ENCODE data around the gene CNOT9. TPM values are rescaled to one million over a fixed set of nuclear protein-coding genes. Genes with fewer than 3 reads are reported as not detected.

Gene CNOT9
- total RNA-seq, 2 donors from 2014 or later: 29.3 to 31.5 TPM

DNA sequence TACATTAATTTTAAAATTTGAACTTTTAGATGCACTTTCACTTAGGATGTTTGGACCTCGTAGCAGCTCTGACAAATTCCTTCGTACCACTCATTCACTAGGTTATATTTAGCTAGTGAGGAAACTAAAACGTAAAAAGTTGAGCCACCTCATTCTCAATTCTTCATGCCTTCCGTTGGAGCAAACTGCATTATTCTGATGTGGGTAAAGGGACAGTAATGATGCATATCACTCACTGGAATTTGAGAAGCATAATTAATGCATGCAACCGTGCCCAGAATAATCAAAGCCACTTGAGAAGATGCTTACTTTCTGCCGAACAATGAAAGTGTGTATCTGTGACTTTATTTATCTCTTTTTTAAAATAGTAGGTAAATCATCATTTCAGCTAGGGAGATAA is 2.2 kb downstream of the CNOT9 start:
- DNase-seq (ENCODE audit: low spot score): no peak
- intact Hi-C loops (cut with DNase I): no loop called here

DNA sequence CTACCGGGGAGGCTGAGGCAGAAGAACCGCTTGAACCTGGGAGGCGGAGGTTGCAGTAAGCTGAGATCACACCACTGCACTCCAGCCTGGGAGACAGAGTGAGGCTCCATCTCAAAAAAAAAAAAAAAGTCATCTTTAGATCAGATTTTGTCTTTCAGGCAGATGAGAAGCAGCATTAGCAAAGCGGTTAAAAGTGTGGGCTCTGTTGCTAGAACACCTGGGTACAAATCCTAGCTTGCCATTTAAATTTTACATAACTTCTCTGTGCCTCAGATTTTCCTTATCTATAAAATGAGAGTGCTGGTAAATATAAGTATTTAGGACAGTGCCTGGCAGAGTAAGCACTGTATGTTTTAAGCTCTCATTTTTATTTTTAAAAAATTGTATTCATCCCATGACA is 8.2 kb downstream of the CNOT9 start:
- DNase-seq (ENCODE audit: low spot score): no peak
- intact Hi-C loops (cut with DNase I): no loop called here

DNA sequence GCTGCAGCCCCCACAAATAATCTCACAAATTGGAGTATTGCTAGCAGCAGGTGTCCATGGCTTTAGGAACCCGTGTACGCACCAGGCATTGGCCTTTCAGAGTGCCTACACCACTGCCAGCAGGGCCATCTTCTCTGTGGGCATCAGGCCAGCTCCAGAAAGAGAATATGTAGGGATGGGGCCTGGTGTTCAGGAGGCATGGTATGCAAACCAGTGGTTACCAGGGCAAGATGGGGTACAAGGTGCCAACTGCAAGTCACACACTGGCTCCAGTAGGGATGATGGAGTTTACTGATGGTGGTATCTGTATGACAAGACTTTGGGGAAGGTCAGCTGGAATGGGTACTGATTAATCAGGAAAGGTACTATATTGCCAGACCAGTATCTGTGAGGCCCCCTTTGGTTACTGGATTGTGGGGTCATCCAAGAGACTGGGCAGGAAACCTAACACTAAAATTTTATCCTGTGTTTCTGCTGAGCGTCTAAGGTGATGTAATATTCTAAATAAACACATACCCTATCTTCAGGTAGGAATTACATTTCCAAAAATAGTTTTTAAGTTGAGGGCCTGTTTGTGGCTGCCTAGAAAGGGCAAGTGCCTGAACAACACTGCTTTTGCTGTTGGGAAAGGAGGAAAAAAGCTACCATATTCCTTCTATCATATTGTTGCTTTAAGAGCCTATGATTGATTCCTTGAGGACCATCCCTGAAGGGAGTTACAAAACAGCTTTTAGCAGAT is 9.0 kb downstream of the CNOT9 start:
- no peak for DNase-seq (ENCODE audit: low spot score)
- intact Hi-C loops (cut with DNase I): no loop called here

DNA sequence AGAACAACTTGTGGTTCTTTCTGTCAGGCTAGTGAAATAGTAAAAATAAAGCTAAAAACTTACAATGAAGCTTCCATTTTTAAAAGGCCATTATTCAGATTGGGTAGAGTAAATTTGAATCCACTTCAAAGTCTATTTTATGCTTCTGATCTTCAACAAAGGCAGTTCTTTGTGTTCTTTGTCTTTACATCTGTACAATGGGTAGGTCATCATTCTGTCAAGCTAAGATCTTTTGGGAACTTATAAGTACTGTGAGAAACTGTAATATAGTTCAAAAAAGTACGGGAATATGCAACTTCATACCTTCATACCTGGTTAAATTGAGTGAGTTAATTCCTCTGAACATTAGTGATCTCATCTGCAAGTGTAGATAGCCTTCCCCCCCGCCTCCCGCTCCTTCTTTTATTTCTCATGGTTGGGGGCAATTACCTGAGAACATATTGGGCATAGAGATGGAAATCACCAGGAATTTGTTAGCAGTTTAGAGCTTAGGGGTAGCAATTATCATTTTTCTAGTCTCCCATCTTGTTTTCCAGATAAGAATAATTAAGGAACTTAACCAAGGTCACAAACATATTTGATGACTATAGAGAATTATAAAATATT is 9.7 kb downstream of the CNOT9 start:
- intact Hi-C loops (cut with DNase I): no loop called here
- no peak for DNase-seq (ENCODE audit: low spot score)

DNA sequence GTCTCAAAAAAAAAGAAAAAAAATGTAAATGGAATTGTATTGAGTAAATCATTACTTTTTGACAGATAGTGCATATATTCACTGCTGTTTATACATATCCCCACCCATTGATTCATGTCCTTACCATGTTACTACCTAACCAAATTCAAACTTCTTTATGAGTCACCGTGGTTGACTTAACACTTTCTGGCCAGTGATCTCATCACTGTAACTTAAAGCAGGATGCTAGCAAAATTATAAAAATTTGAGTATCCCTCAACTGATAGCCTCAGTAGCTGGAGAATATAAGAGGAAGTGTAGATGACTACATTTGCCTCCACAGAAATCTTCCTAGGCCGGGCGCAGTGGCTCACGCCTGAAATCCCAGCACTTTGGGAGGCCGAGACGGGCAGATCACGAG is 13.4 kb downstream of the CNOT9 start:
- intact Hi-C loops (cut with DNase I): no loop called here

DNA sequence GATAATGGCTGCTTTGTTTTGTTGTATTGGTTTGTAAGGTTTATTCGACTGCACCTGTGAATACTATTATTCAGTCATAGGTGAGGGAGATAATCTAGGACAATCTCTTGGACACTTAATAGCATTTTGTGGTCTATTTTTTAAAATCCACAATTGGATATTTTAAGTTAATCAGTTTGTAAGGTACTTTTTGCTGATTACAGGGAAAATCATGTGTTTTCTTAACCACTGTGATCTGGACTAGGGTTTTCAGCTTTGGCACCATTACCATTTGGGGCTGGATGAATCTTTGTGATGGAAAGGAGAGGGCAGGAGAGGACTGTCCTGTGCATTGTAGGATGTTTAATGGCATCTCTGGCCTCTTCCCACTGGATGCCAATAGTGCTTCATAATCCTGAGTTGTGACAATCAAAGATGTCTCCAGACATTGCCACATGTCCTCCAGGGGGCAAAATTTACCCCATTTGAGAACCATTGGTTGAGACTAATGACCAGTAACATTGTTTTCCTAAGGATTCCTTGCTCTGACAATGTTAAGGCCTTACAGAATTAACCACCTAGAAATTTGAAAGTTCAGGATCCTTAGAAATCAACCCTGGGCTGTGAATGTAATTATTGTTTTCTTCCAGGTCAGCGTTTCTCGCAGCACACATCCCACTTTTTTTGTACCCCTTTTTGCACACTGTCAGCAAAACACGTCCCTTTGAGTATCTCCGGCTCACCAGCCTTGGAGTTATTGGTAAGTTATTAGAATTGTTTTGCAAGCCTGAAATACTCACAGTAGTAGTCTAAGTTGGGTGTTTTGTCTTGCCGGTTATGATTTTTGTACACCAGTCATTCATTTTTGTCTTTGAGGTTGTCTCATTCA is 15.6 kb downstream of the CNOT9 start:
- no peak for DNase-seq (ENCODE audit: low spot score)
- intact Hi-C loops (cut with DNase I): no loop called here

More for the DNA sequence above, 13.4 kb downstream of the CNOT9 start:
- no peak for DNase-seq (ENCODE audit: low spot score)

DNA sequence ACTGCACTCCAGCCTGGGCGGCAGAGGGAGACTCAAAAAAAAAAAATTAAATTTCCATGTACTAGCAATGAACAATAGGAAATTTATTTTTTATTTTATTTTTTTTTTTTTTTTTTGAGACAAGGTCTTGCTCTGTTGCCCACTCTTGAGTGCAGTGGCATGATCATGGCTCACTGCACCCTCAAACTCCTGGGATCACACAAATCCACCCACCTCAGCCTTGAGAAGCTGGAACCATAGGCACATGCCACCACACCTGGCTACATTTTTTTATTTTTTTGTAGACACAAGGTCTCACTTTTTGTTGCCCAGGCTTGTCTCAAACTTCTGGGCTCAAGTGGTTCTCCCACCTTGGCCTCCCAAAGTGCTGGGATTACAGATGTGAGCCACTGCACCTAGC is 16.9 kb downstream of the CNOT9 start:
- intact Hi-C loops (cut with DNase I): no loop called here
- DNase-seq (ENCODE audit: low spot score): no peak

DNA sequence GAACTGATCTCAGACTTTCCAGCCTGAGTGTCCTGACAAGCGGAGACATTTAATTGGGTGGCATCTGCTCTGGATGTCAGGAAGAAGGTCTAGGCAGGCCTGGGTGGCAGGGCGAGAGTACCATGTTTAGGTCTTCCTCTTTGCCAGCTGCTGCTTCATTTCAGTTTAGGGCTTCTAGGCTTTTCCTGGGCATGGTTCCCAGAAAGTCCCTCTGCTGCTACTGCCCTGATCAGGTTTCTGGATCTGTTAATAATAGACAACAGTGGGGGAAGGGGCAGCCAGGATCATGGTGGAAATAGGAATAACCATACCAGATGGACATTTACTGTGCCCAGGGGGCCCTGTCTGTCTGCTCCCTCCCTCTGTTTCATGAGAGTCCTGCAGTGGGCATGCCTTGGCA is 36.8 kb downstream of the CNOT9 start:
- no peak for DNase-seq (ENCODE audit: low spot score)
- intact Hi-C loops (cut with DNase I): no loop called here

DNA sequence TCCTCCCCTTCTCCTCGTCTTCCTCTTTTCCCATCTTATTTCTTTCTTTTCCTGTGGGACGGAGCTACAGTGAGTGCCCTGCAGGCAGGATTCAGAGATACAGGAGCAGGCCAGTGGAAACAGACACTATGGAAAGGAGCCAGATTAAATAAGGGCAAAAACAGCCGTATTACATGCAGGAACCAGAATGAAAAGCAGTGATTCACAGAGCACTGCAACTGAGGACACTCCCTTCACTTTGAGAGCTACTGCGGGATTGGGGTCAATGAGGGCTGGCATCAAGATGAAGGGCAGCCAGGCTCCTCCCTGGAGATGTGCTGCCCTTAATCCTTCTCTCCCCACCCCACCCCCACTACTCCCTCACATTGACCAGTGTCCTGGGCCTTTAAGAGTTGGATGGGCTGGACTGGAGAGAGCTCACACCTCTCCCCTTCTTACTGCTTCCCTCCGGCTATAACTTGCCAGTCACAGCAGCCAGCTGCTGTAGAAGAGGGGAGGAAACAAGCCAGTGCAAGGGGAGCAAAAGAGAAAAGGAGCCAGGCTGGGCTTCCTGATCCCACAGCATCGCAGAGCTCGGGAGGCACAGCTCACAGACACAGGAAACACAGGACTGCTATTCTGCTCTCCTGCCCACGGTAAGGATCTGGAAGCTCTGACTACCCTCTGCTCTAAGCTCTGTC is 38.9 kb downstream of the CNOT9 start, which contains the start of gene PLCD4:
PLCD4 (plus strand) TSS at position 464 of the 680 bp plus-strand sequence. CDS start 7,841 bp downstream, outside the sequence.
- intact Hi-C loops (cut with DNase I): no loop called here
- DNase-seq (ENCODE audit: low spot score): no peak

DNA sequence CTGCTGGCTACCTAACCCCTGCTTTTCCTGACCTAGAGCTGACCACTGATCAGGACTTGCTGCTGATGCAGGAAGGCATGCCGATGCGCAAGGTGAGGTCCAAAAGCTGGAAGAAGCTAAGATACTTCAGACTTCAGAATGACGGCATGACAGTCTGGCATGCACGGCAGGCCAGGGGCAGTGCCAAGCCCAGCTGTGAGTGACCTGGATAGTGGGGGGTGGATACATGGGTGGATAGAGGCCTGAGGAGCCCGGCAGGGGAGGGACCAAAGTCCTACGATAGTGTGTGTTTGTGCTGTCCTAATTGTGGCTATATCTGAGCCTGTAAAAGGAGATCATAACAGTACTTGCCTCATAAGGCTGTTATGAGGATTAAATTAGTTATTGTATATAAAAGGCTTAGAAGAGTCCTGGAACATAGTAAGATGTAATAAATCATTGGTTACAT is 47.3 kb downstream of the CNOT9 start:
- intact Hi-C loops (cut with DNase I): no loop called here
- DNase-seq (ENCODE audit: low spot score): peak; percentile 38

DNA sequence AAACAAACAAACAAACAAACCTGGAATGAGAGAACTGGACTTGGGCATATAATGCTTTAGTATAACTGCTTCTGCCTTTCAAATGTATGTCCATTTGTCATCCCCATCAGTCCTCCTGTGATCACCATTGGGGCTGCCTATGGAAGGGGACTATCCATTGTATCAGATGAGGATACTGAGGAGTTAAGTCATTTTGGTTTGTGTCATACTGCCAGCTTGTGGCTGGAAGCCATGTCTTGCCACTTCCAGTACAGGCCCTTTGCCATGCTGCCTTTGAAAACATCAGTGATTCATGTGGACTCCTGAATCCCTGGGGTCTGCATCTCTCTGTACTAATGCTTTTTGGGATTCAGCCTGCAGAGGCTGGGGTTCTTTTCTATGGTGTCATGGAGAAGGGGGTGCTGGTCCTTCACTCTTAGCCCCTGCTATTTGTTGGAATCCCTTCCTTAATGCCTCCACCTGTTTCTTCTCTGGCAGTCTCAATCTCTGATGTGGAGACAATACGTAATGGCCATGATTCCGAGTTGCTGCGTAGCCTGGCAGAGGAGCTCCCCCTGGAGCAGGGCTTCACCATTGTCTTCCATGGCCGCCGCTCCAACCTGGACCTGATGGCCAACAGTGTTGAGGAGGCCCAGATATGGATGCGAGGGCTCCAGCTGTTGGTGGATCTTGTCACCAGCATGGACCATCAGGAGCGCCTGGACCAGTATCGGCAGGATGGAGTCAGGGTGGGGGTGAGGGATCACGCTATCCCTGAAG is 49.6 kb downstream of the CNOT9 start:
- intact Hi-C loops (cut with DNase I): no loop called here
- no peak for DNase-seq (ENCODE audit: low spot score)

DNA sequence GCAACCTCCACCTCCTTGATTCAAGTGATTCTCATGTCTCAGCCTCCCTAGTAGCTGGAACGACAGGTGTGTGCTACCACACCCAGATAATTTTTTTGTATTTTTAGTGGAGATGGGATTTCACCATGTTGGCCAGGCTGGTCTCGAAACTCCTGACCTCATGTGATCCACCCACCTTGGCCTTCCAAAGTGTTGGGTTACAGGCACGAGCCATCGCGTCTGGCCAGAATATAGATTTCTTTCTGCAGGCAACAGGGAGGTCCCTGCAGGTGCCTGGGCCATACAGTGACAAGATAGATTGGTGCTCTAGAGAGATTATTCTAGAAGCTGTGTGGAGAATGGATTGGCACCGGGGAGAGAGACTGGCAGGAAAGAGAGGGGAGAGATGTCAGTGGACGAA is 52.4 kb downstream of the CNOT9 start:
- intact Hi-C loops (cut with DNase I): no loop called here
- no peak for DNase-seq (ENCODE audit: low spot score)

DNA sequence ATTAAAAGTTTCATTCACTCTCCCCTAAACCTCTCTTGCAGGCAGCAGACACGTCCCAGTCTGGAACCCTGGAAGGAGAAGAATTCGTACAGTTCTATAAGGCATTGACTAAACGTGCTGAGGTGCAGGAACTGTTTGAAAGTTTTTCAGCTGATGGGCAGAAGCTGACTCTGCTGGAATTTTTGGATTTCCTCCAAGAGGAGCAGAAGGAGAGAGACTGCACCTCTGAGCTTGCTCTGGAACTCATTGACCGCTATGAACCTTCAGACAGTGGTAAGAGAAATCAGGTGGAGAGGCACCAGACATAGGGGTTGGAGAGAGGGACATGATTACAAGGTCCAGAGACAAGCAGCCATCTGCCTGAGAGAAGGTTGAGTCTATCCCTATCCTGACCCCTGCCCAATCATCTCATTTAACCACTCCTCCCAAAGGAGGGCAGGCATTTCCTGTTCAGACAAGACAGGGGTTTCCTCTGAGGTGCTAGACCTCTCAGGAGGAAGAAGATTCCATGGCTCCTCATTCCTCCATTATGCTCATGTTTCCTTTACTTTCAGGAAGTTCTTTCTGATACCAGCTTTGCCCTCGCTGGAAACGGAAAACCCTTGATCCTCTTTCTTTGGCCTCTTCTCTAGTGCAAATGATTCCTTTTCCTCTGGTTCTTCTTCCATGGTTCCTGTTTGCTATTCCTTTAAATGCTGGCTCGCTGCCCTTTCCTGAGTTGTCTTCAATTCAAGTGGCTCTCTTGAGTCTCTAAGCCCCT is 54.1 kb downstream of the CNOT9 start:
- DNase-seq (ENCODE audit: low spot score): no peak

DNA sequence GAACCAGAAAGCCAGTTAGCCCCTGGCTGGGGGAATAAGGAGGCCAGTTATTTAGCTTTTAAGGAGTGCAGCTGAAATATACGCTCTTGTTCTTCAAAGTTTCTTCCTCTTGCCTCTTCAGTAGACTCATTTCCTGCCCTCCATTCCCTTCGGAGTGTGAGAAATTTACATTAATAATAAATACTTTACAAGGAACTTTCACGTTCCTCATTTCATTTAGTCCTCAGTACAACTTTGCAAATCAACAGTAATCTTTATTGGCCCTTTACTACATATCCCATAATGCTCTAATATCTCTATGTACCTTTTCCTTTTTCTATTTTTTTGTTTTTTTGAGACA is 54.7 kb downstream of the CNOT9 start:
- no peak for DNase-seq (ENCODE audit: low spot score)
- intact Hi-C loops (cut with DNase I): no loop called here

More for the DNA sequence above, 54.1 kb downstream of the CNOT9 start:
- intact Hi-C loops (cut with DNase I): no loop called here

DNA sequence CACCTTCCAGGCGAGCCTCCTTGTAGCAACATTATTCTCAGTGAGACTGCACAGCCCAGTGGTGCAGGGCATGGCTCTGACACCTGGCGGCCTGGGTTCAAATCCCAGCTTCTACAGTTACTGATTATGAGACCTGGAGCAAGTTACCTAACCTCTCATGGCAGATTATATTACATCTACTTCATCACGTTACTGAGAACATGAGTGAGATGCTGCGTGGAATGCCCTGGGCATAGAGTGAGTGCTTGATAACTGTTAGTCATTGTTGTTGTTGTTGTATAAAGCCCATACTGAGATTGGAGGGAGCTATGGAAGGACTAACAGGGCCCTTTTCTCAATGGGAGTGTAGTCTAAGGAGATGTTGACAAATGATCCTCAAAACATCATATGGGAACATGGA is 57.7 kb downstream of the CNOT9 start:
- intact Hi-C loops (cut with DNase I): no loop called here
- no peak for DNase-seq (ENCODE audit: low spot score)

DNA sequence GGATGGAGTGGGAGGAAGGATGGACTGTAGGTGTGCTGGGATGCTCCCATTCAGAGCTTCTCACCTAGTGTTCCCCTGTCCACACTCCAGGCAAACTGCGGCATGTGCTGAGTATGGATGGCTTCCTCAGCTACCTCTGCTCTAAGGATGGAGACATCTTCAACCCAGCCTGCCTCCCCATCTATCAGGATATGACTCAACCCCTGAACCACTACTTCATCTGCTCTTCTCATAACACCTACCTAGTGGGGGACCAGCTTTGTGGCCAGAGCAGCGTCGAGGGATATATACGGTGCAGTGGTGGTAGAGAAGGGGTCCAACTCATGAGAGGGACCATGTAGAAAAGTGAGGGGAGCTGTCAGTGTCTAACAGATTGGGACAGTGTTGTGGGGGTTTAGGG is 59.3 kb downstream of the CNOT9 start:
- intact Hi-C loops (cut with DNase I): no loop called here
- no peak for DNase-seq (ENCODE audit: low spot score)

DNA sequence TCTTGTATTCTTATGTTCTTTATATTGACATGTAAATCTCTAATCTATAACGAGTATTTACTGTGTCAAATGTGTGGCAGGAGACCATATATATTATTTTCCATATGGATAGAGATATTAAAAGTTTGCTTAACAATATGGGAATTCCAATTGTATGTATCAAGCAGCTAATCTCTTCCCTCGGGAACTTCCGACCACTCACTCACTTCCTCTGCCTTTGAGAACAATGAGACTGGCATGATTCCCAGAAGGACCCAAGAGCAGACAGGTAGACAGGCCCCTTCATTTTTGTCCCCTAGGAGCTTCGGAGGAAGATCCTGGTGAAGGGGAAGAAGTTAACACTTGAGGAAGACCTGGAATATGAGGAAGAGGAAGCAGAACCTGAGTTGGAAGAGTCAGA is 63.2 kb downstream of the CNOT9 start:
- intact Hi-C loops (cut with DNase I): no loop called here
- DNase-seq (ENCODE audit: low spot score): no peak

DNA sequence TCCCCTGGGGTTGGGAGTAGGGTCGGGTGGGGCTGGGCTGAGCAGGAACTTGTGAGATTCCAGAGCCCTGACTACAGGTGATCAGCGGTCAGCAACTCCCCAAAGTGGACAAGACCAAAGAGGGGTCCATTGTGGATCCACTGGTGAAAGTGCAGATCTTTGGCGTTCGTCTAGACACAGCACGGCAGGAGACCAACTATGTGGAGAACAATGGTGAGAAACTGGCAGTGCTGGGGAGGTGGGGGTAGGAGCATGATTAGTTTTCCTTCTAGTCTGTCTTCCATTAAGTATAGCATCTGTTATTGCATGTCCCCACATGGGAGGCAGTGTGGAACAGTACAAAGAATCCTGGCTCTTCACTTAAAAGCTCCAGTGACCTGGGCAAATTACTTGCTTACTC is 67.1 kb downstream of the CNOT9 start:
- no peak for DNase-seq (ENCODE audit: low spot score)
- intact Hi-C loops (cut with DNase I): no loop called here

Data from posterior vena cava (tissue), 2 donors.